ENCODE data around the gene ABCD2.
"Not testable (repeated sequence)": the region's sequence is repeated elsewhere in the genome, so short reads cannot be mapped to it uniquely, and the experiment has no call there.

Gene ABCD2

DNA sequence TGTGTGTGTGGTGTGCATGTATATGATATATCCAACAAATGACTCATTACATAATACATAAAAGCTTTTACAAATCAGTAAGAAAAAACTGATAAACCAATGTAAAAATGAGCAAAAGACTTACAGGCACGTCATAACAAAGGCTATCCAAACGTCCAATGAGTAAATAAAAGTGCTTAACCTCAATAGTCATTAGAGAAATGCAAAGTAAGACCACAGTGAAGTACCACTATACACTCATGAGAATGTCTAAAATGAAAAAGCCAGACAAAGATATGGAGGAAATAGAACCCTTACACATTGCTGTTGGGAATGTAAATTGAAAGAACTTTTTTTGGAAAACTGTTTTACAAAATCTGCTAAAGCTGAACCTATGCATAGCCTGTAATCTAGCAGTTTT is 7.8 kb downstream of the ABCD2 start:
- no peak for DNase-seq

DNA sequence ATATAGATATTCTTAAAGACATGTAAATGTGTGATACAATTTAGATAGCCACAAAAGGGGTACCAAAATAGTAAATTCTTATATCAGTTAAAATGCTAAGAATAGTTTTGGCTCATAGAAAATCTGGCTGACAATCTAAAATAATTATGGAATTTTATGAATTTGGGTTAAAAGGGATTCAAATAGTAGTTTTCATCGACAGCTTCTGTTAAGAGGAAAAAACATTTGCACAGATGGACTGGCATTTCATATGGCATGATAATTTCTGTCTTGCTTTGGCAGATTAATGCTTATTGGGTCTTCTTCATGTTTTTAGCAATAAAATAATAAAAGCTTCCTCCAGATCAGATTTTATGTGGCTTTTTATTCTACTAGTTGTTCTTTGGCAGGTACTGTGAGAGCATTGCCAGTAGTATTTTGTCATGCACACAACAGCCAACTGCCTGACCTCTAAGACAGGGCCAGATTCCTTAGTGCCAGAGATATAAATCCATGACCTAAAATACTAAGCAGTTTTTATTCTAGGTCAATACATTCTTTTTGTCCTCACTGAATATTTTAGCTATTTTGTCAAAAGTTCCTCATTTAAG is 9.1 kb downstream of the ABCD2 start:
- DNase-seq, result no peak

DNA sequence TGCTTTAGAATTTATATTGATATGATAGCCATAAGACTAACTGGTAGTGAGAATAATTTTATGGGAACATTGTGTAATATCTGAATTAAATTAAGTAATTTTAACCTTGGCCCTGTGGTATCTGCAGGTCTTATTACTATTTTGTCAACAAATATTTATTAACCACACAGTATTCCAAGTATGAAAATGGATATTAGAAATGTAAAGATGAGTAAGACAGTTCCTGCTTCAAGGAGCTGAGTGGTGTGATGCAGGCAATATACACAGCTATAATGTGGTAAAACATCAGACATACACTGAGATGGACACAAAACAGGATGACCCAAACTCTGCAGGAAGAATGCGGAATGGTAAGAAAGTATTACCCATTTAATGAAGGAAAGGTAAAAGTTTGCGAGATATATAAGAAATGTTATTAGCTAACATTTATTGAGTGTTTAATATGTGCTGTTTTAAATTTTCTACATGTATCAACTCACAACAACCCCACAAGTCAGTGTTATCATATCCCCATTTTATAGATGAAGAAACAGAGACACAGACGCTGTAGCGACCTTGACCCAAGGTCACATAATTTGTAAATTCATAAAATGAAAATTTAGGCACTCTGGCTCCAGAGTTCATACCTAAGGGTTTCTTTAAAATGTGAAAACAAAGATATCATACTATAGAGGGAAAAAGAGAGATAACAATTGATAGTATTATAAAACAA is 12.7 kb downstream of the ABCD2 start:
- no peak for DNase-seq

DNA sequence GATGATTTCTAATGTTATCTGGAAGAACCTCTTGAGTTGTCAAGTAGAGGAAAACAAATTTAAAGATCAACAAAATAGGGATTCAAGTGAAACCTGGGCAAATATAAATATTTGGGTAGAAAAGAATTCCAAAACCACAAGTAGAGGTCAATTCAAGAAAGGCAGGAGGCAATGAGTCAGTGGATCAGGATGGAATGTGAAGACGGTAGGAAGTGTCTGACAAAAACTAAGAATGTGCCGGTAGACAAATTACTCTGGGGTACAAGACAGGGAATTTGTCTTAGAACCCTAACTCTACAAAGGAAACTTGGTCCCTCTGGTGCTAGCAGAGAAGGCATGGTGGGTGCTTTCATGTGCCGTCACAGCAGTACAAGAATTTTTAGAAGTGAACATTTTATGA is 13.6 kb downstream of the ABCD2 start:
- DNase-seq, result no peak

DNA sequence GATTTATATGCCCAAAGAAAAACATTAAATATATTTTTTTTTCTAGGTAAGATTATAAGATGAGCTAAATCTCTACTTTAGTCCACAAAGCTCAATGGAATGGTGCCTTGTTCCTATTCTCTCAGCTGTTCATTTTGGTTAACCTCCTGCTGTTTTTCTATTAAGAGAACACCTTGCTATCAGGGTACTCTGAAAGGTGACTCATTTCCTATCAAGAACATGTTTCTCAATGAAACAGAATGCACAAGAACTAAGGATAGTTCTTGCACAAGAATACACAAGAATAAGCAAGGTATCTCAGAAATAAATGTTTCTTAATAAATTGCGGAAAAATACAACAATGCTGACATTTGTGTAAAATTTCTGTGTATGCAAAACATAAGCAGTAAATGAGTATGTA is 14.1 kb downstream of the ABCD2 start:
- no peak for DNase-seq

GRCh38 chr12:39603065-39603464 is 16.5 kb downstream of the ABCD2 start:
- DNase-seq, result no peak

GRCh38 chr12:39601951-39602350 is 17.7 kb downstream of the ABCD2 start:
- DNase-seq, result not testable (repeated sequence)

- no peak for DNase-seq
These were observed 23.7 kb downstream of the ABCD2 start for GRCh38 chr12:39595928-39596327.

GRCh38 chr12:39592295-39592694 is 27.3 kb downstream of the ABCD2 start:
- no peak for DNase-seq

DNA sequence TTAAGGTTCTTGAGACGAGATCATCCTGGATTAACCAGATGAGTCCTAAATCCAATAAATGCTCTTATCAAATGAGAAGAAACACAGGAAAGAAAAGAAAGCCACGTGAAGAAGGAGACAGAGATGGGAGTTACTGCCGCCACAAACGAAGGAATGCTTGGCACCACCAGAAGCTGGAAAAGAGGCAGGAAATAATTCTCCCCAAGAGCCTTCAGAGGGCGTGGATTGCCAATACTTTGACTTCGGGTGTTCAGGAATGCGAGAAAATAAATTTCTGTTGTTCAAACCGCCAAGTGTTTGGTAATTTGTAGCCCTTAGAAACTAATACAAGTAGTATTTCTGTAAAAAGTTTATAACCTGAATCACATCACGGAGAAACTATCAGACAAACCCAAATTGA is 31.3 kb downstream of the ABCD2 start:
- no peak for DNase-seq

GRCh38 chr12:39587225-39587624 is 32.4 kb downstream of the ABCD2 start:
- DNase-seq, result no peak

DNA sequence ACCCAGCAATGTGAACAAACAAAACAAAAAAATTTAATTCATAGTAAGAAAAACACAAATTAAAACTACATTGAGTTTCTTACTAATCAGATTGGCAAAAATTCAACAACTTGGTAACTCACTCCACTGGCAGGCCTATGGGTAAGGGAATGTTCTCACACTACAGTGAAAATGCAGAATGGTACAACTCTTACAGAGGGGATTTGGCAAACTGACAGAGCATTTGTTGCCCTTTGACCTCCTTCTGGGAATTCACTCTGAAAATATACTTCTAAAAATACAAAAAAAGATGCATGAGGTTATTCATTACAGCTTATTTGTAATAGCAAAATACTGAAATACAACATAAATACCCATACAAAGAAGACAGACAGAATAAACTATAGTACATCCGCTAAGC is 32.8 kb downstream of the ABCD2 start:
- DNase-seq, result no peak

DNA sequence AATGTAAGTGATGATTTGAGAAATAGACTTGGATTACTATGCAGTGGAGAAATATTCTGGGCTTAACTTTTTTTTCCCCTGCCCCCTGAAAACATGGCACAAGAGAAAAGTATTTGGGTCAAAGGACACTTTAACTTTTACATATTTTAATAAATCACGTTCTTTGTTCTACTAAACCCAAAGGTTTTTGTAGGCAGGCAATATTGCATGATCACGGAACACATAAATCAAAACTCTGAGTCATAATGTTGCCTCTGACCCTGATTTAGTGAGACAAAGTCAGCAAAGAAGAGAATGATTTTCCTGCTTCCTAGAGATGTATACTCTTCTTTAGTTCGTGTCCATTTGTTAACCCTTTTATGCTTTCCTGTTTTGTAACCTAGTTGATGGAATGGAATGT is 38.0 kb downstream of the ABCD2 start:
- DNase-seq, result no peak

DNA sequence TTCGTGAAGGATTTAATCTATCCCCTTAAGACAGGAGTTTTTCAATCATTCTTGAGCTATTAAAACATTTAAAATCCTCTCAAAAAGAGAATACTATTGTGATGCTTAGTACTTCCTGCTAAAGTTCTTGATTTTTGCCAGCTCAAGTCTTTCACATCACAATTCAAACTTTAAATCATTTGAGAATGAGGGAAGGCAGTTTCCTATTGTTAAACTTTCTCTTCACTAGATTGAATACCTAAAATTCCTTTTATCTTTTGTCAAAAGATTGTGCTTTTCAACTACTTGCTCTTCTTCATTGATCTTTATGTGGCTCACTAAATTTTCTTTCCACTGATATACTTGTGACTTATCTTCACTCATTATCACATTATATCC is 44.1 kb downstream of the ABCD2 start:
- no peak for DNase-seq

- DNase-seq, result no peak
These were observed 44.7 kb downstream of the ABCD2 start for GRCh38 chr12:39574785-39575497.

GRCh38 chr12:39574378-39574777 is 45.2 kb downstream of the ABCD2 start:
- no peak for DNase-seq

DNA sequence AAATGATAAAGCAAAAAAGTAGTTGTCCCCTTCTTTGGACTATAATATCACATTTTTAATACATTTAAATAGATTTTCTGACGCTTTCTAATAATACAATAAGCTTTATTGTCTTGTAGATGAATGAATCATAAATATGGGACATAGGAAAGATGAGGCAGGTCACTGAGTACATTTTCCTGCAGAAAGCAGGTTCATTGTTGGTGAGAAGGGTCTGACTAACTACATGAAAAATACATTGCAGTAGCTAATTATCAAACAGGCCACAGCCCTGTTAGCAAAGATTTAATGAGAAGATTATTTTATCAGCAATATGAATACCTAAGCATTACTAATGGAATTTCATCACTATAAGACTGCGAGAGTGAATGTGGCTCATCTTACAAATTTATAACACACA is 45.6 kb downstream of the ABCD2 start:
- no peak for DNase-seq

- DNase-seq, result no peak
These were observed 47.1 kb downstream of the ABCD2 start for GRCh38 chr12:39572551-39572950.

- no peak for DNase-seq
These were observed 48.3 kb downstream of the ABCD2 start for GRCh38 chr12:39571351-39571750.

GRCh38 chr12:39553476-39553875 is 66.1 kb downstream of the ABCD2 start:
- DNase-seq, result no peak

GRCh38 chr12:39544211-39544610 is 75.4 kb downstream of the ABCD2 start:
- not testable (repeated sequence) for DNase-seq

DNA sequence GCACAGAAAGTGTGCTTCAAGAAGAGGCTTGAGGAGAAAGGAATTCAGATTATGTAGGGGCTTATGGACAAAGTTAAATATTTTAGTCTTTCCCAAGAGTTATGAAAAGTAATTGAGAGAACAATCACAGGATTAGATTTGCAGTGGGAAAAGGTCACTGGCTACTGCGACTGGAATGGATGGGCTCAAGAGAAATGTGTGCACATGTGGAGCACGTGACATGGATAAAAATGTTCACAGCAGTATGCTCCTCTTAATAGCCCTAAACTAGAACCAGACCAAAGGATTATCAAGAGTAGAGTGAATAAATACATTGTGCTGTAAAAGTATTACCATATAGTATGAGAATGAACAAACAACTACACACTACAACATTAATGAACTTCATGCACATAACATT is 78.1 kb downstream of the ABCD2 start:
- no peak for DNase-seq

- DNase-seq, result no peak
These were observed 80.9 kb downstream of the ABCD2 start for GRCh38 chr12:39538679-39539104.

GRCh38 chr12:39533951-39534350 is 85.7 kb downstream of the ABCD2 start:
- no peak for DNase-seq
